Cardiac fibroblast (primary cell): Measurements from ENCODE around the gene KCND3.

Source experiments
- DNase-seq, 2 donors: peaks; one replicate each; pipeline versions ENCODE4 v3.0.0 to v3.0.0-alpha.2; 2010; ENCODE audit warnings: low read depth in 2 of 2
- H3K4me3 ChIP-seq, 2 donors: replicated peaks in 1 of 2; 1 replicate in 1 of 2; 2 replicates in 1 of 2; pipeline ENCODE4 v1.5.1; 2011; ENCODE audit warnings: low read depth in 2 of 2, low read length in 2 of 2, mild to moderate bottlenecking in 2 of 2, moderate library complexity in 1 of 2
- CTCF ChIP-seq: IDR thresholded peaks from one replicate; pipeline ENCODE4 v1.5.1; 2011; ENCODE audit warnings: low read depth, mild to moderate bottlenecking, low read length, inconsistent platforms

KCND3 gene

GRCh38 chr1:111956155-111956771, 33.2 kb downstream of the KCND3 start:
- no peak overlapping the region for H3K4me3 ChIP-seq
- DNase-seq = no peak
- no peak for TF ChIP-seq CTCF

GRCh38 chr1:111955755-111956154, 33.7 kb downstream of the KCND3 start:
- TF ChIP-seq CTCF = no peak
- no peak for DNase-seq
- H3K4me3 ChIP-seq = no peak overlapping the region

GRCh38 chr1:111953797-111954196, 35.7 kb downstream of the KCND3 start:
- DNase-seq = no peak
- no peak for TF ChIP-seq CTCF
- H3K4me3 ChIP-seq = no peak overlapping the region

- no peak overlapping the region for H3K4me3 ChIP-seq
- no peak for DNase-seq
- no peak for TF ChIP-seq CTCF
Measured at GRCh38 chr1:111952125-111952657, 37.3 kb downstream of the KCND3 start.

- no peak for TF ChIP-seq CTCF
- peak; percentile 2 to 6 for DNase-seq
- no peak overlapping the region for H3K4me3 ChIP-seq
Measured at GRCh38 chr1:111948209-111949171, 41.0 kb downstream of the KCND3 start.

GRCh38 chr1:111943846-111944749, 45.4 kb downstream of the KCND3 start:
- TF ChIP-seq CTCF = no peak
- no peak overlapping the region for H3K4me3 ChIP-seq
- no peak for DNase-seq
